HCT116 (cell line): Measurements from ENCODE around the gene DBNDD2.

Experiments
- CTCF ChIP-seq, 3 experiments: fragments of 200-600 bp in 1 of 3; sonication (generic) in 1 of 3; IDR thresholded peaks in 2 of 3; conservative IDR thresholded peaks in 1 of 3; 2 replicates each; pipeline ENCODE4 v1.5.1; 2012 to 2017; ENCODE audit warnings: low read depth in 2 of 3, low read length in 2 of 3, antibody characterized with exemption in 1 of 3, borderline replicate concordance in 1 of 3, control low read depth in 1 of 3, mild to moderate bottlenecking in 1 of 3, mixed read lengths in 1 of 3, mixed run types in 1 of 3, moderate library complexity in 1 of 3; ENCODE audit not compliant: insufficient read depth in 1 of 3
- EGR1 ChIP-seq: IDR thresholded peaks from 2 replicates; pipeline ENCODE4 v1.6.1; 2012; ENCODE audit warnings: low read depth
- EZH2 ChIP-seq: fragments of 200-600 bp; sonication (generic); IDR thresholded peaks from 2 replicates; pipeline ENCODE4 v1.6.1; 2017; ENCODE audit warnings: antibody characterized with exemption, mixed run types
- EZH2phosphoT487 ChIP-seq: fragments of 200-600 bp; IDR thresholded peaks from 2 replicates; pipeline ENCODE4 v1.6.1; 2018; ENCODE audit warnings: antibody characterized with exemption, borderline replicate concordance
- FOSL1 ChIP-seq: IDR thresholded peaks from 2 replicates; pipeline ENCODE4 v1.6.1; 2012; ENCODE audit warnings: low read depth
- POLR2A ChIP-seq: IDR thresholded peaks from 2 replicates; pipeline ENCODE4 v1.7.0; 2011; ENCODE audit warnings: borderline replicate concordance; ENCODE audit not compliant: insufficient read depth, insufficient read length; ENCODE audit errors: extremely low read depth
- POLR2AphosphoS5 ChIP-seq: IDR thresholded peaks from 2 replicates; pipeline ENCODE4 v1.6.1; 2011; ENCODE audit warnings: mild to moderate bottlenecking, low read depth, low read length, moderate library complexity
- SP1 ChIP-seq: IDR thresholded peaks from 2 replicates; pipeline ENCODE4 v1.6.1; 2012; ENCODE audit warnings: low read depth
- ZNF274 ChIP-seq: fragments of 200-500 bp; sonication (Bioruptor generic); IDR thresholded peaks from 2 replicates; pipeline ENCODE4 v1.6.1; 2014; ENCODE audit warnings: mild to moderate bottlenecking, low read depth, low read length, inconsistent platforms
- TF ChIP-seq, protein P1 (sequence below): IDR thresholded peaks from 2 replicates; pipeline ENCODE4 v1.6.1; 2012

- TF ChIP-seq SP1 (no peak), POLR2A (no peak), ZNF274 (no peak), CTCF (IDR thresholded peaks at IDR 0.05 in 2 of 3, conservative IDR thresholded peaks at IDR 0.05 in 1 of 3; ENCODE audit: borderline replicate concordance in 1 of 3, insufficient read depth in 1 of 3, low read depth in 2 of 3, low read length in 2 of 3) (no peak), EZH2 (no peak), POLR2AphosphoS5 (no peak), EZH2phosphoT487 (no peak), EGR1 (no peak), FOSL1 (no peak)
- TF ChIP-seq, protein P1, sequence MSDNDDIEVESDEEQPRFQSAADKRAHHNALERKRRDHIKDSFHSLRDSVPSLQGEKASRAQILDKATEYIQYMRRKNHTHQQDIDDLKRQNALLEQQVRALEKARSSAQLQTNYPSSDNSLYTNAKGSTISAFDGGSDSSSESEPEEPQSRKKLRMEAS: no peak
Measured at GRCh38 chr20:45392733-45393132, 15.4 kb upstream of the DBNDD2 start.
